SU-DHL-6 (cell line): ENCODE results near the gene EIF4A3.

ENCODE experiments used
- H2AFZ ChIP-seq: fragments of 200-600 bp; sonication (generic); 2 replicates; pipeline ENCODE4 v1.6.1; 2014; ENCODE audit warnings: low read depth, mild to moderate bottlenecking, moderate library complexity, mixed read lengths, antibody characterized with exemption, low read length; ENCODE audit not compliant: severe bottlenecking
- H3F3A ChIP-seq: fragments of 200-600 bp; shearing (Covaris generic); 2 replicates; pipeline ENCODE4 v1.6.0; 2016; ENCODE audit warnings: antibody characterized with exemption, mild to moderate bottlenecking; ENCODE audit not compliant: insufficient read depth
- H3K27ac ChIP-seq: fragments of 200-600 bp; sonication (generic); 2 replicates; pipeline ENCODE4 v1.5.1; 2016; ENCODE audit warnings: low read depth, mild to moderate bottlenecking, low read length, moderate library complexity, mixed read lengths
- H3K27me3 ChIP-seq: fragments of 200-600 bp; sonication (generic), shearing (Covaris generic); 2 replicates; pipeline ENCODE4 v1.6.0; 2014; ENCODE audit warnings: mild to moderate bottlenecking, low read length
- H3K36me3 ChIP-seq: fragments of 200-600 bp; sonication (generic); 2 replicates; pipeline ENCODE4 v1.6.1; 2014; ENCODE audit warnings: mild to moderate bottlenecking, low read length, mixed read lengths
- H3K4me2 ChIP-seq: fragments of 300-600, 200-600 bp; shearing (Covaris generic), sonication (generic); 2 replicates; pipeline ENCODE4 v1.6.0; 2014; ENCODE audit warnings: low read length, low read depth, mild to moderate bottlenecking; ENCODE audit not compliant: poor library complexity, severe bottlenecking
- H3K4me3 ChIP-seq: fragments of 200-600 bp; sonication (generic); 2 replicates; pipeline ENCODE4 v1.5.1; 2014; ENCODE audit warnings: antibody characterized with exemption, low read length, mild to moderate bottlenecking, mixed read lengths; ENCODE audit not compliant: insufficient read depth, poor library complexity, severe bottlenecking
- H3K79me2 ChIP-seq: fragments of 200-600 bp; sonication (generic); 2 replicates; pipeline ENCODE4 v1.6.1; 2014; ENCODE audit warnings: mild to moderate bottlenecking, low read length, moderate library complexity; ENCODE audit not compliant: insufficient read depth
- H3K9ac ChIP-seq: fragments of 200-600 bp; sonication (generic); 2 replicates; pipeline ENCODE4 v1.7.0; 2014; ENCODE audit warnings: mild to moderate bottlenecking, low read length
- H3K9me2 ChIP-seq: fragments of 200-600 bp; sonication (generic); replicated peaks from 2 replicates; pipeline ENCODE4 v1.6.1; 2014; ENCODE audit warnings: low read length; ENCODE audit not compliant: insufficient read depth
- H3K9me3 ChIP-seq: fragments of 200-600 bp; sonication (generic); 2 replicates; pipeline ENCODE4 v1.6.1; 2014; ENCODE audit warnings: low read length, mixed read lengths; ENCODE audit not compliant: insufficient read depth
- H4K20me1 ChIP-seq: fragments of 200-600 bp; sonication (generic); 2 replicates; pipeline ENCODE4 v1.6.1; 2014; ENCODE audit warnings: low read depth, mild to moderate bottlenecking, antibody characterized with exemption, low read length, moderate library complexity, mixed read lengths
- EZH2phosphoT487 ChIP-seq: fragments of 200-600 bp; sonication (generic), shearing (Covaris generic); conservative IDR thresholded peaks from 2 replicates; pipeline ENCODE4 v1.6.1; 2018; ENCODE audit warnings: mild to moderate bottlenecking, antibody characterized with exemption, low read length, moderate library complexity, mixed read lengths
- TF ChIP-seq, protein P1 (sequence below): fragments of 200-600 bp; sonication (generic); IDR thresholded peaks from one replicate; pipeline ENCODE4 v1.5.1; 2017; ENCODE audit warnings: antibody characterized with exemption, mild to moderate bottlenecking, low read length, moderate library complexity; ENCODE audit not compliant: insufficient read depth, poor library complexity, severe bottlenecking

Gene EIF4A3

DNA sequence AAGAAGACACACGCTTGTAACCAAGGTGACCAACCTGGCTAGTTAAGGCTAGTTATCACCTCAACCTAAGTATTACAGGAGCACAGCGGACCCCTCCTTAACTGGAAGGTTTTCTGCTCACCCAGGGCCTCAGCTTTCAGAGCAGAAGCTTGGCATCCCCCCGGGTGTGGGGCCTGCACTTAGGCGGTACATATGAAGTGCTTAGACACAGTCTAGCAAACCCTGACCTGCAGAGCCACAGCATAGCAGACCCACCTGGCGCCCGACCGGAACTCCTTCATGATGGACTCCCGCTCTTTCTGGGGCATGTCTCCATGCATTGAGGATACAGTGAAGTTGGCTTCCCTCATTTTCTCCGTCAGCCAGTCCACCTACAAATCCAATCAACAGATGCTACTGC is 9.8 kb downstream of the EIF4A3 start:
- peaks cover 52% of the 10 kb centered on the region for H3K36me3 ChIP-seq
- H3K9ac ChIP-seq = no peak overlapping the region
- H2AFZ ChIP-seq = no peak overlapping the region

DNA sequence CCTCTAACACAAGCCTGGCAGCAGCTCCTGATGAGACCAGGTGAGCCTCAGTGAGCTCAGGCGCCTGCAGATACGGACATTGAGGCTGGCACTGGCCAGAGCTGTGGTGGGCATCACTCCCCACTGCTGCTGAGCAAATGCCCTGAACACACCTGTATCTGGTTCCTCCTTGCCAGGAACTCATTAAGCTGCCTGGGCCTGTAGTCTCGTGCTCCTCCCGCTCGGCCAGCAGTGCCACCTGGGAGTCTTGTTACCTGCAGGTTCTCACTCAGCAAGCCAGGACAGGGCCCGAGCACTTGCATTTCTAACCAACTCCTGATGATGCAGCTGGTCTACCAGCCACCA is 13.3 kb downstream of the EIF4A3 start:
- Histone ChIP-seq H3K79me2 (no peaks in the 10 kb centered on the region), H3F3A (peaks cover 16% of the 10 kb centered on the region), H3K36me3 (peaks cover 22% of the 10 kb centered on the region), H2AFZ (no peak overlapping the region), H3K4me3 (no peak overlapping the region), H3K9me3 (no peaks in the 10 kb centered on the region), H3K4me2 (no peak overlapping the region), H3K9me2 (no peaks in the 10 kb centered on the region), H3K9ac (no peak overlapping the region), H3K27me3 (no peaks in the 10 kb centered on the region), H3K27ac (no peak overlapping the region), H4K20me1 (no peaks in the 10 kb centered on the region)
- TF ChIP-seq, protein P1, sequence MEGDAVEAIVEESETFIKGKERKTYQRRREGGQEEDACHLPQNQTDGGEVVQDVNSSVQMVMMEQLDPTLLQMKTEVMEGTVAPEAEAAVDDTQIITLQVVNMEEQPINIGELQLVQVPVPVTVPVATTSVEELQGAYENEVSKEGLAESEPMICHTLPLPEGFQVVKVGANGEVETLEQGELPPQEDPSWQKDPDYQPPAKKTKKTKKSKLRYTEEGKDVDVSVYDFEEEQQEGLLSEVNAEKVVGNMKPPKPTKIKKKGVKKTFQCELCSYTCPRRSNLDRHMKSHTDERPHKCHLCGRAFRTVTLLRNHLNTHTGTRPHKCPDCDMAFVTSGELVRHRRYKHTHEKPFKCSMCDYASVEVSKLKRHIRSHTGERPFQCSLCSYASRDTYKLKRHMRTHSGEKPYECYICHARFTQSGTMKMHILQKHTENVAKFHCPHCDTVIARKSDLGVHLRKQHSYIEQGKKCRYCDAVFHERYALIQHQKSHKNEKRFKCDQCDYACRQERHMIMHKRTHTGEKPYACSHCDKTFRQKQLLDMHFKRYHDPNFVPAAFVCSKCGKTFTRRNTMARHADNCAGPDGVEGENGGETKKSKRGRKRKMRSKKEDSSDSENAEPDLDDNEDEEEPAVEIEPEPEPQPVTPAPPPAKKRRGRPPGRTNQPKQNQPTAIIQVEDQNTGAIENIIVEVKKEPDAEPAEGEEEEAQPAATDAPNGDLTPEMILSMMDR = no peak
- no peak for TF ChIP-seq EZH2phosphoT487

More for the DNA sequence above, 9.8 kb downstream of the EIF4A3 start:
- H3F3A ChIP-seq = peaks cover under 1% of the 10 kb centered on the region
- no peaks in the 10 kb centered on the region for H3K9me2 ChIP-seq
- no peak overlapping the region for H3K27ac ChIP-seq
- no peaks in the 10 kb centered on the region for H3K27me3 ChIP-seq
- no peak overlapping the region for H3K4me2 ChIP-seq
- no peaks in the 10 kb centered on the region for H4K20me1 ChIP-seq
- no peak overlapping the region for H3K4me3 ChIP-seq
- no peaks in the 10 kb centered on the region for H3K9me3 ChIP-seq
- no peaks in the 10 kb centered on the region; the same call in 1 of the 2 replicates for H3K79me2 ChIP-seq
- TF ChIP-seq, protein P1 = no peak
- no peak for TF ChIP-seq EZH2phosphoT487

DNA sequence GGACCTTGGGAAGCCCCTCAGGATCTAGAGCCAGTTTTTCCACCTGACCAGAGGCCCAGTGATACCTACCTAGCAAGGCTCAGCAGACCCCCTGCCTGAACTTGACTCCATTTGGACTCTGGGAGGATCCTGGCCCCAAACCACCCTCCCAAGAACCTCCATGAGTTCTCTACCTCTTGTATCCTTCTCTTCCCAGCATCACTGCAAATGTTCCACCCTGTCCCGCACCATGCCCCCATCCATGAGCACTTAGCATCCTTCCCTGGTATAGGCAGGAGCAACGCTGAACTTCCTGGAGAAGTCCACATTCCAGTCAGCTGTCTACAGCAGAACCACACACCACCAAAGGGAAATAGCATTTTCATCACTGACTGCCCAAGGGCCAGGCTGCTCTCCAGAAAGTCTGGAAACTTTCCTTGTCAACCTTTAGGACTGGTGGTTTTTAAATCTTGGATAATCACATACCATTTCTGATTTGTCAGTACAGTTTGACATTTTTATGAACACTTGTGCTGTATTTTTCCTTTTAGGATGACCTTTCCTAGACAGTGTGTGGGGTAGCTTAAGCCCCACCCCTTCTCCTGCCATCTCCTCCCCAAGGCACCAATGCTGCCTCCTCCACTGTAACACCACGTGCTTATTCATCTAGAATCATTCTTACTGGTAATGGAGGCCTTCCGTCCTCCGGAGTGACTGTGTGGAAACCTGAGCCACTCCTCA is 13.9 kb downstream of the EIF4A3 start:
- peaks cover 16% of the 10 kb centered on the region for H3F3A ChIP-seq
- no peaks in the 10 kb centered on the region for H3K27me3 ChIP-seq
- H3K4me2 ChIP-seq = no peak overlapping the region
- no peaks in the 10 kb centered on the region for H4K20me1 ChIP-seq
- TF ChIP-seq, protein P1 = no peak
- no peak for TF ChIP-seq EZH2phosphoT487
- H2AFZ ChIP-seq = no peak overlapping the region
- no peaks in the 10 kb centered on the region for H3K79me2 ChIP-seq
- H3K36me3 ChIP-seq = peaks cover 18% of the 10 kb centered on the region
- H3K4me3 ChIP-seq = no peak overlapping the region
- no peaks in the 10 kb centered on the region for H3K9me2 ChIP-seq
- no peak overlapping the region for H3K27ac ChIP-seq
- no peaks in the 10 kb centered on the region for H3K9me3 ChIP-seq
- H3K9ac ChIP-seq = no peak overlapping the region
